Measurements from ENCODE around the gene PDZK1IP1.

Gene PDZK1IP1

GRCh38 chr1:47192458-47193384 is 2.9 kb upstream of the PDZK1IP1 start:
- WGBS (ENCODE audit: extremely low coverage, insufficient coverage, insufficient read length), result no CpG with 5 or more reads among the region's 10 CpGs
- no peak overlapping the region for H3K4ac ChIP-seq (ENCODE audit: low read depth, low read length)
- H3K27ac ChIP-seq (ENCODE audit: low read depth, low read length), result no peak overlapping the region
- H3K79me2 ChIP-seq (ENCODE audit: control insufficient read depth, insufficient read depth, low read length, poor library complexity), result no peaks in the 10 kb centered on the region
- H4K12ac ChIP-seq (ENCODE audit: low read depth, low read length), result no peak overlapping the region
- peaks cover 0 to 4% of the 10 kb centered on the region in 2 experiments for H3K4me1 ChIP-seq (ENCODE audit: control insufficient read depth in 1 of 2, insufficient read depth in 2 of 2, low read length in 2 of 2)
- no peak overlapping the region for H2AFZ ChIP-seq (ENCODE audit: insufficient read depth, low read length, poor library complexity)
- peak overlapping the region; percentile 67 for H3K9ac ChIP-seq (ENCODE audit: low read length)
- no peak overlapping the region for H3K18ac ChIP-seq (ENCODE audit: low read length)
- peak; percentile 32 to 84 for DNase-seq
- no peak overlapping the region for H4K8ac ChIP-seq (ENCODE audit: low read depth, low read length)
- no peak overlapping the region for H2AK5ac ChIP-seq (ENCODE audit: low read length)
- H3K23ac ChIP-seq (ENCODE audit: low read length), result no peak overlapping the region
- H3K4me2 ChIP-seq (ENCODE audit: low read length), result no peak overlapping the region
- no peak overlapping the region for H3K4me3 ChIP-seq (ENCODE audit: low read depth, low read length)
- H3K14ac ChIP-seq (ENCODE audit: low read length), result no peak overlapping the region
- H2BK12ac ChIP-seq (ENCODE audit: low read length), result no peak overlapping the region
- no peak overlapping the region for H4K91ac ChIP-seq (ENCODE audit: low read depth, low read length)
- no peak overlapping the region for H2BK5ac ChIP-seq (ENCODE audit: low read depth, low read length, poor library complexity)
- H3K27me3 ChIP-seq (ENCODE audit: insufficient read depth, low read length), result no peaks in the 10 kb centered on the region
- H3K79me1 ChIP-seq (ENCODE audit: low read length), result no peaks in the 10 kb centered on the region
- no peaks in the 10 kb centered on the region for H3K36me3 ChIP-seq (ENCODE audit: control insufficient read depth in 1 of 2, insufficient read depth in 2 of 2, low read length in 2 of 2)
- no peak overlapping the region for H2BK120ac ChIP-seq (ENCODE audit: insufficient read depth, low read length, poor library complexity)
- peaks cover 3% of the 10 kb centered on the region for H3K9me3 ChIP-seq (ENCODE audit: insufficient read depth, low read depth, low read length)

- no CpG with 5 or more reads among the region's 4 CpGs for WGBS (ENCODE audit: extremely low coverage, insufficient coverage, insufficient read length)
- Histone ChIP-seq H3K27ac (ENCODE audit: low read depth, low read length) (no peak overlapping the region), H4K8ac (ENCODE audit: low read depth, low read length) (no peak overlapping the region), H3K79me1 (ENCODE audit: low read length) (no peaks in the 10 kb centered on the region), H2BK12ac (ENCODE audit: low read length) (no peak overlapping the region), H3K23ac (ENCODE audit: low read length) (no peak overlapping the region), H3K4ac (ENCODE audit: low read depth, low read length) (no peak overlapping the region), H3K9me3 (ENCODE audit: insufficient read depth, low read depth, low read length) (peaks cover 3% of the 10 kb centered on the region), H3K18ac (ENCODE audit: low read length) (no peak overlapping the region), H3K4me3 (ENCODE audit: low read depth, low read length) (no peak overlapping the region), H3K9ac (ENCODE audit: low read length) (no peak overlapping the region), H3K36me3 (ENCODE audit: control insufficient read depth in 1 of 2, insufficient read depth in 2 of 2, low read length in 2 of 2) (no peaks in the 10 kb centered on the region), H3K4me2 (ENCODE audit: low read length) (no peak overlapping the region), H4K91ac (ENCODE audit: low read depth, low read length) (no peak overlapping the region), H2AFZ (ENCODE audit: insufficient read depth, low read length, poor library complexity) (no peak overlapping the region), H3K4me1 (ENCODE audit: control insufficient read depth in 1 of 2, insufficient read depth in 2 of 2, low read length in 2 of 2) (peaks cover 0 to 4% of the 10 kb centered on the region in 2 experiments), H3K79me2 (ENCODE audit: control insufficient read depth, insufficient read depth, low read length, poor library complexity) (no peaks in the 10 kb centered on the region), H3K27me3 (ENCODE audit: insufficient read depth, low read length) (no peaks in the 10 kb centered on the region), H3K14ac (ENCODE audit: low read length) (no peak overlapping the region), H4K12ac (ENCODE audit: low read depth, low read length) (no peak overlapping the region), H2BK5ac (ENCODE audit: low read depth, low read length, poor library complexity) (no peak overlapping the region), H2BK120ac (ENCODE audit: insufficient read depth, low read length, poor library complexity) (no peak overlapping the region), H2AK5ac (ENCODE audit: low read length) (no peak overlapping the region)
- DNase-seq, result no peak
These were observed 2.2 kb upstream of the PDZK1IP1 start for GRCh38 chr1:47191940-47192457.

- Histone ChIP-seq H3K79me2 (ENCODE audit: control insufficient read depth, insufficient read depth, low read length, poor library complexity) (no peaks in the 10 kb centered on the region), H2BK120ac (ENCODE audit: insufficient read depth, low read length, poor library complexity) (no peak overlapping the region), H3K14ac (ENCODE audit: low read length) (no peak overlapping the region), H4K91ac (ENCODE audit: low read depth, low read length) (no peak overlapping the region), H2AK5ac (ENCODE audit: low read length) (no peak overlapping the region), H3K9ac (ENCODE audit: low read length) (no peak overlapping the region), H3K27me3 (ENCODE audit: insufficient read depth, low read length) (no peaks in the 10 kb centered on the region), H4K8ac (ENCODE audit: low read depth, low read length) (no peak overlapping the region), H2BK12ac (ENCODE audit: low read length) (no peak overlapping the region), H3K18ac (ENCODE audit: low read length) (no peak overlapping the region), H3K4ac (ENCODE audit: low read depth, low read length) (no peak overlapping the region), H2AFZ (ENCODE audit: insufficient read depth, low read length, poor library complexity) (no peak overlapping the region), H3K36me3 (ENCODE audit: control insufficient read depth in 1 of 2, insufficient read depth in 2 of 2, low read length in 2 of 2) (no peaks in the 10 kb centered on the region), H2BK5ac (ENCODE audit: low read depth, low read length, poor library complexity) (no peak overlapping the region), H4K12ac (ENCODE audit: low read depth, low read length) (no peak overlapping the region), H3K9me3 (ENCODE audit: insufficient read depth, low read depth, low read length) (peaks cover 5% of the 10 kb centered on the region), H3K27ac (ENCODE audit: low read depth, low read length) (no peak overlapping the region), H3K23ac (ENCODE audit: low read length) (no peak overlapping the region), H3K4me3 (ENCODE audit: low read depth, low read length) (no peak overlapping the region), H3K4me2 (ENCODE audit: low read length) (no peak overlapping the region), H3K4me1 (ENCODE audit: control insufficient read depth in 1 of 2, insufficient read depth in 2 of 2, low read length in 2 of 2) (peaks cover 0 to 4% of the 10 kb centered on the region in 2 experiments), H3K79me1 (ENCODE audit: low read length) (no peaks in the 10 kb centered on the region)
- DNase-seq, result no peak
- WGBS (ENCODE audit: extremely low coverage, insufficient coverage, insufficient read length), result no CpG with 5 or more reads among the region's 6 CpGs
These were observed 1.0 kb upstream of the PDZK1IP1 start for GRCh38 chr1:47190857-47191256.

- no peaks in the 10 kb centered on the region for H3K27me3 ChIP-seq (ENCODE audit: insufficient read depth, low read length)
- no peak overlapping the region for H3K14ac ChIP-seq (ENCODE audit: low read length)
- no peak overlapping the region for H4K91ac ChIP-seq (ENCODE audit: low read depth, low read length)
- WGBS (ENCODE audit: extremely low coverage, insufficient coverage, insufficient read length), result no CpG with 5 or more reads among the region's 5 CpGs
- no peaks in the 10 kb centered on the region for H3K79me2 ChIP-seq (ENCODE audit: control insufficient read depth, insufficient read depth, low read length, poor library complexity)
- H3K23ac ChIP-seq (ENCODE audit: low read length), result no peak overlapping the region
- no peak overlapping the region for H4K12ac ChIP-seq (ENCODE audit: low read depth, low read length)
- no peak for DNase-seq
- H2BK12ac ChIP-seq (ENCODE audit: low read length), result no peak overlapping the region
- no peak overlapping the region for H3K27ac ChIP-seq (ENCODE audit: low read depth, low read length)
- H3K4me1 ChIP-seq (ENCODE audit: control insufficient read depth in 1 of 2, insufficient read depth in 2 of 2, low read length in 2 of 2), result peaks cover 0 to 4% of the 10 kb centered on the region in 2 experiments
- no peak overlapping the region for H3K9ac ChIP-seq (ENCODE audit: low read length)
- H2AK5ac ChIP-seq (ENCODE audit: low read length), result no peak overlapping the region
- H3K4me3 ChIP-seq (ENCODE audit: low read depth, low read length), result no peak overlapping the region
- no peaks in the 10 kb centered on the region for H3K36me3 ChIP-seq (ENCODE audit: control insufficient read depth in 1 of 2, insufficient read depth in 2 of 2, low read length in 2 of 2)
- no peak overlapping the region for H3K4me2 ChIP-seq (ENCODE audit: low read length)
- H2BK5ac ChIP-seq (ENCODE audit: low read depth, low read length, poor library complexity), result no peak overlapping the region
- H3K79me1 ChIP-seq (ENCODE audit: low read length), result no peaks in the 10 kb centered on the region
- no peak overlapping the region for H2BK120ac ChIP-seq (ENCODE audit: insufficient read depth, low read length, poor library complexity)
- no peak overlapping the region for H3K4ac ChIP-seq (ENCODE audit: low read depth, low read length)
- H4K8ac ChIP-seq (ENCODE audit: low read depth, low read length), result no peak overlapping the region
- peaks cover 5% of the 10 kb centered on the region for H3K9me3 ChIP-seq (ENCODE audit: insufficient read depth, low read depth, low read length)
- H3K18ac ChIP-seq (ENCODE audit: low read length), result no peak overlapping the region
- no peak overlapping the region for H2AFZ ChIP-seq (ENCODE audit: insufficient read depth, low read length, poor library complexity)
These were observed 646 bp upstream of the PDZK1IP1 start for GRCh38 chr1:47190509-47190855.

All from trophoblast cell (in vitro differentiated cells and primary cell).